HG02571 (cell line): Measurements from ENCODE around the gene FAM72A.
A peak's percentile ranks its signal among the peaks of the same experiment; 100 is the strongest.
"Not testable (repeated sequence)": the region's sequence is repeated elsewhere in the genome, so short reads cannot be mapped to it uniquely, and the experiment has no call there.

ENCODE experiments used
- ATAC-seq: cut with Tn5 transposase; IDR thresholded peaks from one replicate; pipeline ENCODE4 v1.9.1; 2021; ENCODE audit warnings: mild to moderate bottlenecking, moderate library complexity; ENCODE audit not compliant: unreplicated experiment

Gene FAM72A

GRCh38 chr1:206215600-206216392, 13.2 kb upstream of the FAM72A start:
- ATAC-seq: not testable (repeated sequence)

GRCh38 chr1:206210802-206211201, 8.2 kb upstream of the FAM72A start:
- ATAC-seq: not testable (repeated sequence)

DNA sequence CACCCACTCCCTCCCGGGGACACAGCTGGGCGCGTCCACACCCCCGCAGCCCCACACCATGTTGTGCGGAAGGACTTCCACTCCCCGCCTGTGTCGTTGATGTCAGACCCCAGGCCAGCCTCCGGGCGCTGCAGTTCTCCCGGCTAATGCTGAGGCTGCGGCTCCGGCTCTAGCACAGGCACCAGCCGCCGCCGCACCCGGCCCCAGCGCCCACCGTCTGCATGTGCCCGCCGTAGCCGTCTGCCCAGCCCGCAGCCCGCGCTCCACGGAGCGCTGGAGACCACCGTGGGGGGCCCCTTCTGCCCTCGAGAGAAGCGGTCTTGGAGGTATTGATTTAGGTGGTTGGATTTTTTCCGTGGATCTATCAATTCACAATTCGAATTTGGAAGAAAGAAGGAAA, 2.9 kb upstream of the FAM72A start:
- ATAC-seq: not testable (repeated sequence)

DNA sequence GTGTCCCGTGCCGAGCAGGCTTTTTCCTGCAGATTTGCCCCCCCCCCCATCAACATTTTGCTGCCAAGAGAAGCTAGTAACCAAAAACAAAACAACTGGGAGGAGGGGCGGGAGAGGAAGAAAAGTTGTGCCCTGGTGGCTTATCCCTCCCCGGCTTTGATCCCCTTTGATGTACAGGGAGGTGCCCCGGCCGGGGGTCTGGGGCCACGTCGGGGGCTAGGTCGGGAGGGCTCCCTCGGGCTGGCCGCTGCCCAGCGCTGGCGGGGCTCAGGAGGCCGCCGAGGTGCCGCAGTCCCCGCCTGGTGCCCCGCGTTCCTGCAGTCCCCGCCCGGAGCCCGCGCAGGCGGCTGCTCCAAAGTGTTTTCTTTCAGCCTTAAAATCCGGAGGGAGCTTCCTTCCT, 2.2 kb upstream of the FAM72A start:
- ATAC-seq: not testable (repeated sequence)

GRCh38 chr1:206204159-206204511, 1.5 kb upstream of the FAM72A start:
- not testable (repeated sequence) for ATAC-seq

DNA sequence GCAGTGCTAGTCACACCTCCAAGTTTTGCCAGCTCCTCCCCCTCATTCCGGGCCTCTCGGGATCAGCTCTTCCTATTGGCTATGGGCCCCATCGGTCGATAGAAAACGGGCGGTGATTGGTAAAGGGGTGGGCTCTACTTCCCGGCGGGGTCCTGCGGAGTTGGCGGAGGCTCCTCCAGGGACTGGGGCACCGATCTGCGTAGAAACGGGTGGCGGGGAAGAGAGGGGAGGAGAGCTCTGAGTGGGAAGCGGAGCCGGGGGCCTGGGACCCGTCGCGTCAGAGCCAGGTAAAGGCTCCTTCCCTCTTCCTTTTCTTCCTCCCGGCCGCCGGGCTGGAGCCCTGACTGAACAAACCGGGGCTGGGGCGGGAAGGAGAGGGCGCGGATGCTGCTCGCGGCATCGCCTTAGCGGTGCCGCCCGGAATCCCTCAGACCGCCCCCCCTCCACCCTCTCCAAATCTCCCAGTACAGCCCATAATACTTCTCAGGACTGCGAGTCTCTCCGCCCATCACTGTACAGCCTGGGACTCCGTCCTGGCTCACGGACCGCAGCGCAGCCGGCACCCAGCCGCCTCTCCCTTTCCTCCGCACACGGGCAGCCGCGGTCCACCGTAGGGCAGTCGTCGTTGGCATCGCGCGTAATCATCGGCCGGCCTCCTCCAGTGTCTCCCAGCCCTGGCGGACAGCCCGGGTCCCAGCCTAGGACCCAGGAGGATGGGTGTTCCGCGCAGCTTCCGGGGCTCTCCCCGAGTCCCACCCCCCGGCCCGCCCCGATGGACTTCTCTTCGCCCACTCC, 922 bp upstream of the FAM72A start, which contains the start of gene SRGAP2:
Gene SRGAP2, plus strand, starts transcription at position 178 of the 795 bp plus-strand sequence. CDS start 2,430 bp downstream, outside the sequence.
- peak; percentile 4 for ATAC-seq

- ATAC-seq: not testable (repeated sequence)
Measured at GRCh38 chr1:206196748-206197424, 5.8 kb downstream of the FAM72A start.

DNA sequence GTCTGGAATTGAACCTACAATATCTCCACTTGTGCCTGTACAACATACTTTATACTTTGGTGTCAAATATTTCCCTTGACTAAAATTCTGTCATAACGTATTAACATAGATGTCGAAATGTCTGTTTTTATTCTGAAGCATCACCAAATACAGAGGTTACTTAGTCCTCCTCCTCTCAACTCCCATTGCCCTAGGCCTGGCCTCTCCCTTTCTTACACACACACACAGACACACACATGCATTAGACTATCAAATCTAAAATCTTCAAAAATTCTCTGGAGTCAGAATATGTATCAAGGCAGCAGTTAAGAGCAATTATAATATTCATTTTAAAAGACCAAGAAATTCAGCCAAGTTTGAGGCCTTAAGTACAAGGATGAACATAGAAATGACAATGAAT, 7.5 kb downstream of the FAM72A start:
- not testable (repeated sequence) for ATAC-seq

DNA sequence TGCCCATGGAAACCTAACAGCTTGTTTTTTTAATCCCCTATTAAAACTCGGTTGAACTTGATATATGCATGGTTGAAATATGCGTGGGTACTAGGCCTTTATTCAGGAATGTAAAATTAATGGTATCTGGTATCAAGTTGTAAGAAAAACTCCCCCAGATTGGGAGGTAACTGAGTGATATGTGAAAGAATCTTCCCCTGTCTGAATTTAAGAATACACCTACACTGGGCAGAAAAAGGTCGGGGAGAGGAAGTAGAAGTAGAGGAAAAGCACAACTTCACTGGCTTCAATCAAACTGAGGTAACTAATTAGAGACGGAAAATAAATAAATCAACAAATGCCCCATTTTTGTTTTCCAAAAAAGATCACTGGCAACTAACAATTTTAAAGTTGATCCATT, 15.8 kb downstream of the FAM72A start:
- not testable (repeated sequence) for ATAC-seq

GRCh38 chr1:206185778-206186177, 16.9 kb downstream of the FAM72A start:
- not testable (repeated sequence) for ATAC-seq

GRCh38 chr1:206183788-206184187, 18.9 kb downstream of the FAM72A start:
- not testable (repeated sequence) for ATAC-seq

GRCh38 chr1:206182368-206183317, 20.0 kb downstream of the FAM72A start:
- not testable (repeated sequence) for ATAC-seq

DNA sequence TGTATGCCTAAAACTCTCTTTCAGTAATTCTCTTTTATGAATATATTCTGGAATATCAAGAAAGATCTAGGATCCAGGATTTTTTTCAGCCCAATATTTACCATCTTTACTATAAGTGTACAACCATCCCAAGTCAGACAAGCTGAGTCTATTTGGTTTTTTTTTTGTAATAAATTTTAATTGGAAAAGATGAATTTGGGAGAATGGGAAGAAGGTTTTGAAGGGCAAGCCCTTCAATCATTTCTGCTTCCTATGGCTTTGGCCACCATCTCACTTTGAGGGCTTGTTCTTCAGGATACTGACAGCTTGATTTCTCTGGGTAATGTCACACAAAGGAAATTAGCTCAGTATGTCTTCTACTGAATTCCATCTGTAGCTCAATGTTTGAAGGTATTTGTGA, 23.0 kb downstream of the FAM72A start:
- not testable (repeated sequence) for ATAC-seq

DNA sequence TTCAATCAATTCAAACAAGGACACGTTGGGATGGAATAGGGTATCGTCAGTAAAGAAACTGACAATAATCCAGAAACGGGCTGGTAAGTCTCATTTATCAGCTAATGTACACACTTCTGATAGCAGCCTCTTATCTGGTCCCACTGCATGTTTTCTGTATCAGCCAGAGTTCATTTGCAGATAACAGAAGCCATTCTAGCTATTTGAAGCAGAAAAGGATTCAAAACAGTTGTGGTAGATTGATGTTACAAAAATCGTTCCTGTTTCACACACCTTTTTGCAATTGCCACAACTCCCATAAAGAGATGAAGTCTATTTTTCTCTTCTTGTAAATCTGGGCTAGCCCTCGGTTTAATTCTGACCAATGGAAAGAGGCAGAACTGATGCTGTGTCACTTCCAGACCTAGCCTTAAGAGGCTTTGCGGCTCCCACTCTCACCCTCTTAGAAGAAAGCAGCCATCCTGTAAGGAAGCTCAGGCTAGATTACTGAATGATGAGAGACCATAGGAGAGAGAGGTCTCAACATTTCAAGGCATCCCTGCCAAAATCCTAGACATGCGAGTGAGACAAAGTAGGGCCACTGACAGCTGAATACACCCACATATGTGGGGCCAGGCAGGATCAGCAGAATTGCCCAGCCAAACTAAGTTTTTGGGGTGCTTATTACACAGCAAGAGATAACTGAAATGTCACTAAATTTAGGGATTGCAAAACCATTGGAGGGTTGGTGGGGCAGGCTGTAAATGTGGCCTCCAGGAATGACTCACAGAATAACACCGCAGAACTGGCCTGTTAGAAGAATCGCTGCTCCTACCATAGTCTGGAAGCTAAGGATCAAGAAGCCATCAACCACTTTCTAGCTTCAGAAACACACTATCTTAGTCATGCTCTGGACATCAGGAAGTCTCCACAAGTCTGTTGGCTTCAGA, 24.3 kb downstream of the FAM72A start:
- not testable (repeated sequence) for ATAC-seq

DNA sequence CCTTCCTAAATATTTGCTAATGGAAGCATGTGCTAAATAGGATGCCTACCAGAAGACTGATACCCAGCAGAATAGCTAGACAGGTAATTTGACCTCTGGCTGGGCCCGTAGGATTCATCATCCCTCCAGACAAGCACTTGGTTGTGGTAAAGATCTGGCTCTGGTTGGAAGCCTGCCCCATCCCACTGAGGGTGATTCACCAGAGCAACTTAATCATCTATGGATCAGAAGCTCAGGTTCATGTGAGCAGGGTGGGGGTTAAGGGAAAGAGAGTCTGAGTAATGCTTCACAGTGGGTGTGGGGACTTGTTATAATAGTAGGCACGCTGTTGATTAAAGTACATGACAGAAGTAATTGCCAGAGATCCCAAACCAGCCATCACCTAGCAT, 26.5 kb downstream of the FAM72A start:
- ATAC-seq: not testable (repeated sequence)

DNA sequence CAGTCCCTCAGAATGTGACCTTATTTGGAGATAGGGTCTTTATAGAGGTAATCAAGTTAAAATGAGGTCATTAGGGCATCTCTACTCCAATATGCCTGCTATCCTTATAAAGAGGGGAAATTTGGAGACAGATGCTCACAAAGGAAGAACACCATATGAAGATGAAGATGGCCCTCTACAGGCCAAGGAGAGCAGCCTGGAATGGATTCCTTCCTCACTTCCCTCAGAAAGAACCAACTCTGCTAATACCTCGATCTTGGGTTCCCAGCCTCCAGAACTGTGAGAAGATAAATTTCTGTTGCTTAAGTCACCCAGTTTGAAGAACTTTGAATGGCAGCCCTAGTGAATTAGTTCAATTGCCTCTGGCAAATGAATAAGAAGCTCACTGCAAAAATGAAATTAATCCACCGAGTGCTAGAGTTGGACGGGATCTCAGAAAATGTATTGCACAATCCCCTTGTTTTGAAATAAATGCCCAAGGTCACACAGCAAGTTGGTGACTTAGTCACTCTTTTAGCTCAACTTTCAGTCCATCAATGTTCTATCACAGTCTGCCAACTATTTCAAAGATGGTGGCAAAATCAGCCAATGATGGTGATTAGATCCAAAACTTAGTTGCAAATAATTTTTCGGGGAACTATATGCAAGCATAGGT, 27.1 kb downstream of the FAM72A start:
- ATAC-seq: not testable (repeated sequence)

DNA sequence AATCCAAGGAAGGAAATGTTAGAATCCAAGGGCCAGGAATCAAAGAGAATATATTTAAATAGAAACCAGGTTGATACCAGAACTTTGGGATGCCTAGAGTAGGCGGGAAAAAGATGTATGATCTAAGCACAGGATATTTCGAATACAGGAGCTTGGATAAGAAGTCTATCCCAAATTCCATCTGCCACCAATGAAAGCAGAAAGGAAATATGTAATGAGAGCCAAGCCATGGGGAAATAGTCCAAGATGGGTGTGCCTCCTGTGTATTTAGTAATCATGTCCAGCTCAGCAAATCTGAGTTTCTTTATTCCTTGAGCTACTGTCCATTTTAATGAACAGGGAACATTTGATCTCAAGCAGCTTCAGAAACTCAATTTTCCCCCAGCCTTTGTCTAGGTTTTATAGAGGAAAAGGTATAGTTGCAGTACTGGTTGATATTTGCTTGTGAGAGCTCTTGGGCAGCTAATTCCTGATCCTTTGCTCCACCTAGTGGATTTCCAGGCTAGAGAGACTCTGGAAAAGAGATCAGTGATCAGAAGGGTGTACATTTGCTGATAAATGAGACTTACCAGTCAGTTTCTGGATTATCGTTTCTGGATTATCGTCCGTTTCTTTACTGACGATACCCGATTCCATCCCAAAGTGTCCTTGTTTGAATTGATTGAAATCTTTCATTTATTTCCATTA, 28.3 kb downstream of the FAM72A start:
- not testable (repeated sequence) for ATAC-seq
